Kidney epithelial cell (primary cell): ENCODE data around the gene ADCY10. TPM values are rescaled to one million over a fixed set of nuclear protein-coding genes. Genes with fewer than 3 reads are reported as not detected.
"Not testable (repeated sequence)": the region's sequence is repeated elsewhere in the genome, so short reads cannot be mapped to it uniquely, and the experiment has no call there.

ENCODE experiments used
- DNase-seq: peaks from one replicate; pipeline ENCODE4 v3.0.0-alpha.2; 2010; ENCODE audit warnings: low read depth
- H3K27me3 ChIP-seq: 2 replicates; pipeline ENCODE4 v1.6.0; 2011; ENCODE audit warnings: low read length; ENCODE audit not compliant: control insufficient read depth, insufficient read depth
- H3K36me3 ChIP-seq: 2 replicates; pipeline ENCODE4 v1.5.1; 2011; ENCODE audit warnings: low read length; ENCODE audit not compliant: control insufficient read depth, insufficient read depth
- H3K4me3 ChIP-seq: 2 replicates; pipeline ENCODE4 v1.5.1; 2011; ENCODE audit warnings: low read depth, mild to moderate bottlenecking, control low read depth, low read length
- total RNA-seq: library from RNA; depleted of rRNA; stranded (reverse); fragments of >200 nt; gene quantifications from 2 replicates; pipeline ENCODE4 v1.2.3, GENCODE V29; 2015
- TF ChIP-seq, protein P1 (sequence below): IDR thresholded peaks from 2 replicates; pipeline ENCODE4 v1.5.1; 2011; ENCODE audit warnings: mild to moderate bottlenecking, moderate library complexity, low read length, control low read depth, inconsistent platforms; ENCODE audit not compliant: insufficient read depth, poor library complexity, severe bottlenecking

ADCY10 gene
- total RNA-seq, 1 donor from 2014 or later: not detected

DNA sequence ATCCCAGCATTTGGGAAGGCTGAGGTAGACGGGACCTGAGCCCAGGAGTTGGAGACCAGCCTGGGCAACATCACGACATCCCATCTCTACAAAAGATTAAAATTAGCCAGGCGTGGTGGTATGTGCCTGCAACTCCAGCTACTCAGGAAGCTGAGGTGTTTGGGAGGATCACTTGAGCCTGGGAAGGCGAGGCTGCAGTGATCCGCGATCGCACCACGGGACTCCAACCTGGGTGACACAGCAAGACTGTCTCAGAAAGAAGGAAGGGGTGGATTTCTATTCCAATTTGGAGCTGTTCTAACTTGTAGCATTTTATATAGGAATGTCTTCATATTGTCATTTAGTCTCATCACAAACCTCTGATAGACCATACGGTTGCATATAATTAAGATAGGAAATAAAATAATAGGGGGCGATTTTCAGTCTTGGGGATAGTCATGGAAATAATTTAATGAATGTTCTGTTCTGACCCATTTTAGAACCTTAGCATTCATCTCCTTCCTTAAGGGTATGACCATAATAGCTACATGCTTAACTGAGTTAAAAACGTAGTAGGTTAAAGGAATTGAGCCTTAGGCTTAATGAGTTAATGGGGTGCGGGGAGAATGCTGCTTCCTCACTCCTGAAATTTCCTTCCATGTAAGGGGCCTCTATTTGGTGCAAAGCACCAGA, 93.1 kb downstream of the ADCY10 start:
- DNase-seq: no peak
- Histone ChIP-seq H3K27me3 (no peaks in the 10 kb centered on the region), H3K36me3 (no peaks in the 10 kb centered on the region), H3K4me3 (no peak overlapping the region)
- TF ChIP-seq, protein P1, sequence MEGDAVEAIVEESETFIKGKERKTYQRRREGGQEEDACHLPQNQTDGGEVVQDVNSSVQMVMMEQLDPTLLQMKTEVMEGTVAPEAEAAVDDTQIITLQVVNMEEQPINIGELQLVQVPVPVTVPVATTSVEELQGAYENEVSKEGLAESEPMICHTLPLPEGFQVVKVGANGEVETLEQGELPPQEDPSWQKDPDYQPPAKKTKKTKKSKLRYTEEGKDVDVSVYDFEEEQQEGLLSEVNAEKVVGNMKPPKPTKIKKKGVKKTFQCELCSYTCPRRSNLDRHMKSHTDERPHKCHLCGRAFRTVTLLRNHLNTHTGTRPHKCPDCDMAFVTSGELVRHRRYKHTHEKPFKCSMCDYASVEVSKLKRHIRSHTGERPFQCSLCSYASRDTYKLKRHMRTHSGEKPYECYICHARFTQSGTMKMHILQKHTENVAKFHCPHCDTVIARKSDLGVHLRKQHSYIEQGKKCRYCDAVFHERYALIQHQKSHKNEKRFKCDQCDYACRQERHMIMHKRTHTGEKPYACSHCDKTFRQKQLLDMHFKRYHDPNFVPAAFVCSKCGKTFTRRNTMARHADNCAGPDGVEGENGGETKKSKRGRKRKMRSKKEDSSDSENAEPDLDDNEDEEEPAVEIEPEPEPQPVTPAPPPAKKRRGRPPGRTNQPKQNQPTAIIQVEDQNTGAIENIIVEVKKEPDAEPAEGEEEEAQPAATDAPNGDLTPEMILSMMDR: no peak

DNA sequence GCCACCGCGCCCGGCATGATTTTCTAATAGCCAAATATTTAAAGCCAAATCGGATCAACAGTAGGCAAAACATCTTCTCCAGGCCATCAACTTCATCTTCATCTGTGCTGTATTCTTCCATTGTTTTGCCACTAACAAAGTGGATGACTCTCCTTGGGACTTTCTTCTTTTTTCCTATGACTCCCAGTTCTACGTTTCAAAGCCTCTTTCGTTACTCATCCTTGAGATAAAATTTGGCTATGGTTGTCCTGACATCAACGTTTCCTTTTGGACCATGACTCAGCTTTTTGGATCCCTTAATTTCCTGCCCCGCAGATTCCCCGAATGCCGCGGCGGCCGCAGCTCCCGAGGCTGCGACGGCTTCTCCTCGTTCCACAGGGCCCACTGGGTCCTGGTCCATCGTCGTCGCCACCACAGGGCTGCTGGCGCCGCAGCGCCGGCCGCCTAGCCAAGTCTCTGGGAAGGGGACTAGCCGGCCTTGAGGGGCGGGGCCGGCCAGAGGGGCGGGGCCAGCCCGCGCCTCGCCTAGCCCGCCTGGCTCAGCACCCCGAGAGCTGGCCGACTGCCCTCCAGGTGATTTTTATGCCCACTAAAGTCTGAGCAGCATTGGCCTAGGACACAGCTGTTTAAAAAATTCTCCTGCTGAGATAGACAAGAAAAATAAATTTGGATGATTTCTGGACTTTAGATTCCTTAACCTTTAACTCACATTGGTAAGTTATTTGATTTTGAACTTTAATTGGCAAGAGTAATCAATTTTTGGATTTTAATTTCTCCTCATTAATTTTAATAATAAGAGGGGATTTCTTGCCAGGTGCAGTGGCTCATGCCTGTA, 93.9 kb downstream of the ADCY10 start:
- TF ChIP-seq, protein P1: no peak
- no peaks in the 10 kb centered on the region for H3K27me3 ChIP-seq
- DNase-seq: peak; percentile 67
- H3K4me3 ChIP-seq: peak overlapping the region; percentile 20
- no peaks in the 10 kb centered on the region for H3K36me3 ChIP-seq

DNA sequence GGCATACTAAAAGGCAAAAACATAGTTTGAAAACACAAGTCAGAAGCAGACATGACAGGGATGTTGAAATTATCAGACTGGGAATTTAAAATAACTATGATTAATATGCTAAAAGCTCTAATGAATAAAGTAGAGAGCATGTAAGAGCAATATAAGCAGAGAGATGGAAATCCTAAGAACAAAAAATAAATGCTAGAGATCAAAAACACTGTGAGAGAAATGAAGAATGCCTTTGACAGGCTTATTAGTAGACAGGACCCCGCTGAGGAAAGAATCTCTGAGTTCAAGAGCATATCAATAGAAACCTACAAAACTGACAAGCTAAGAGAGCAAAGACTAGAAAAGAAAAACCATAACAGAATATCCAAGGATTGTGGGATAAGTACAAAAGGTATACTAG, 98.3 kb downstream of the ADCY10 start:
- no peaks in the 10 kb centered on the region for H3K27me3 ChIP-seq
- H3K36me3 ChIP-seq: no peaks in the 10 kb centered on the region
- no peak for DNase-seq
- H3K4me3 ChIP-seq: no peak overlapping the region
- TF ChIP-seq, protein P1: no peak

DNA sequence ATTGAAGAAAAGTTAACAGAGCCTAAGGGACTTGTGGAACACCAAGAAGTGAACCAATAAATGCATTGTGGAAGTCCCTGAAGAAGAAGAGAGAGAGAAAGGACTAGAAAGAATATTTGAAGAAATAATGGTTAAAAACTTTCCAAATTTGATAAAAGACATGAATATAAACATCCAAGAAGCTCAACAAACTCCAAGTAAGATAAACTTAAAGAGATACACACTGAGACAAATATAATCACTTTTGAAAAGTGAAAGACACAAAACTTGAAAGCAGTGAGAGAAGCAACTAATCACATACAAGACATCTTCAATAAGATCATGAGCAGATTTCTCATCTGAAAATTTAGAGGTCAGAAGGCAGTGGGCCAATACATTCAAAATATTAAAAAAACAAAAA, 101.0 kb downstream of the ADCY10 start:
- TF ChIP-seq, protein P1: no peak
- no peak for DNase-seq
- H3K27me3 ChIP-seq: no peaks in the 10 kb centered on the region
- H3K4me3 ChIP-seq: no peak overlapping the region
- no peaks in the 10 kb centered on the region for H3K36me3 ChIP-seq

DNA sequence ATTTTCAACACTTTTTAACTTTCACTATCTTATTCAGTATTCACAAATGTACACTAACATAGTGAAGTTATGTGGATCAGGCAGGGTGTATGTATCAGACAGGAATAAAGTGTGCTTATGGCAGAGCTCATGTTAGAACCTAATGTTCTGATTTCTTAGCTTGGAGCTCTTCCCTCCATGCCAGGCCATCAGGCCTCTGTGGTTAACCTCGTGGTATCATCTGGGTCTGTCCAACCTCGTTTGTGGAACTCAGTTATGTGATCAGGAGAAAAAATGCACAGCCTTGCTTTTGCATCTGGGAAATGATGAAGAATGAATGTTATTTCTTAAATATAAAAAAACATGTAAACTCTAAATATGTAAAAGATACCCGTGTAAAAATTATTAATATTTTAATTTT, 105.2 kb downstream of the ADCY10 start:
- no peak for DNase-seq
- no peaks in the 10 kb centered on the region for H3K27me3 ChIP-seq
- TF ChIP-seq, protein P1: no peak

DNA sequence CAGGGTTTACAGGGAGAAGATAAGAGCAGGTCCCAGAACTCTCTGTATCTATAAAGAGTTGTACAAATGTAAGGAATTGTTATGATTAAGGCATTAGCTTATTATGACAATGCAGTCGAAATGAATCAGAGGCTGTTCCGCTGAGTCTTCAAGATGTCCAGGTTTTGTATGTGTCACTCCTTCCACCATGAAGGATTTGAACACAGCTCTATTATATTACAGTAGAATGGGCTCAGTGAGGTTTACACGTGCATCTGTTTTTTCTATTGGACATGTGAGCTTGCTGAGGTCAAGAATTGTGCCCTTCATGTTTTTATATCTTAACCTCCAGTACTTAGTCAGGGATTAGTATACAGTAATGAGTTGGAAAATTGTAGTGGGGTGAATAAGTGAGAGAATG, 105.8 kb downstream of the ADCY10 start:
- no peak for DNase-seq
- TF ChIP-seq, protein P1: no peak
- no peaks in the 10 kb centered on the region for H3K27me3 ChIP-seq
- H3K4me3 ChIP-seq: no peak overlapping the region
- no peaks in the 10 kb centered on the region for H3K36me3 ChIP-seq

More for the DNA sequence above, 105.2 kb downstream of the ADCY10 start:
- Histone ChIP-seq H3K36me3 (no peaks in the 10 kb centered on the region), H3K4me3 (no peak overlapping the region)

DNA sequence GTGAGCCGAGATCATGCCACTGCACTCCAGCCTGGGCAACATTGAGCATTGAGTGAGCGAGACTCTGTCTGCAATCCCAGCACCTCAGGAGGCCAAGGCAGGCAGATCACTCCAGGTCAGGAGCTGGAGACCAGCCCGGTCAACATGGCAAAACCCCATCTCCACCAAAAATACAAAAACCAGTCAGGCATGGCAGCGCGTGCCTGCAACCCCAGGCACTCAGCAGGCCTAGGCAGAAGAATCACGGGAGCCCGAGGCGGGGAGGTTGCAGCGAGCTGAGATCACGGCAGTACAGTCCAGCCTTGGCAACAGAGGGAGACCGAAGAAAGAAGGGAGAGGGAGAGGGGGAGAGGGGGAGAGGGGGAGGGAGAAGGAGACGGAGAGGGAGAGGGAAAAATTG, 107.3 kb downstream of the ADCY10 start:
- not testable (repeated sequence) for H3K4me3 ChIP-seq, DNase-seq, H3K27me3 ChIP-seq, H3K36me3 ChIP-seq

DNA sequence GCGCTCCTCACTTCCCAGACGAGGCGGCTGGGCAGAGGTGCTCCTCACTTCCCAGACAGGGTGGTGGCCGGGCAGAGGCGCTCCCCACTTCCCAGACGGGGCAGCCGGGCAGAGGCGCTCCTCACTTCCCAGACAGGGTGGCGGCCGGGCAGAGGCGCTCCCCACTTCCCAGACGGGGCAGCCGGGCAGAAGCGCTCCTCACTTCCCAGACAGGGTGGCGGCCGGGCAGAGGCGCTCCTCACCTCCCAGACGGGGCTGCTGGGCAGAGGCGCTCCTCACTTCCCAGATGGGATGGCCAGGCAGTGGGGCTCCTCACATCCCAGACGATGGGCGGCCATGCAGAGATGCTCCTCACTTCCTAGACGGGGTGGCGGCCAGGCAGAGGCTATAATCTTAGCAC, 107.7 kb downstream of the ADCY10 start:
- not testable (repeated sequence) for H3K27me3 ChIP-seq, DNase-seq

More for the DNA sequence above, 107.7 kb downstream of the ADCY10 start:
- H3K36me3 ChIP-seq, H3K4me3 ChIP-seq: not testable (repeated sequence)
